ENCODE results near the gene ZNF678.

GRCh38 chr1:227560393-227561173, 2.8 kb upstream of the ZNF678 start:
- TF ChIP-seq, protein P1, sequence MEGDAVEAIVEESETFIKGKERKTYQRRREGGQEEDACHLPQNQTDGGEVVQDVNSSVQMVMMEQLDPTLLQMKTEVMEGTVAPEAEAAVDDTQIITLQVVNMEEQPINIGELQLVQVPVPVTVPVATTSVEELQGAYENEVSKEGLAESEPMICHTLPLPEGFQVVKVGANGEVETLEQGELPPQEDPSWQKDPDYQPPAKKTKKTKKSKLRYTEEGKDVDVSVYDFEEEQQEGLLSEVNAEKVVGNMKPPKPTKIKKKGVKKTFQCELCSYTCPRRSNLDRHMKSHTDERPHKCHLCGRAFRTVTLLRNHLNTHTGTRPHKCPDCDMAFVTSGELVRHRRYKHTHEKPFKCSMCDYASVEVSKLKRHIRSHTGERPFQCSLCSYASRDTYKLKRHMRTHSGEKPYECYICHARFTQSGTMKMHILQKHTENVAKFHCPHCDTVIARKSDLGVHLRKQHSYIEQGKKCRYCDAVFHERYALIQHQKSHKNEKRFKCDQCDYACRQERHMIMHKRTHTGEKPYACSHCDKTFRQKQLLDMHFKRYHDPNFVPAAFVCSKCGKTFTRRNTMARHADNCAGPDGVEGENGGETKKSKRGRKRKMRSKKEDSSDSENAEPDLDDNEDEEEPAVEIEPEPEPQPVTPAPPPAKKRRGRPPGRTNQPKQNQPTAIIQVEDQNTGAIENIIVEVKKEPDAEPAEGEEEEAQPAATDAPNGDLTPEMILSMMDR (IDR thresholded peaks at IDR 0.05) = no peak
- TF ChIP-seq POLR2A (IDR thresholded peaks at IDR 0.05) (no peak), POLR2AphosphoS5 (IDR thresholded peaks at IDR 0.05; ENCODE audit: insufficient read depth in 1 of 2, low read depth in 1 of 2) (no peak)
